ENCODE measurements around the gene INSYN2B. TPM values are rescaled to one million over a fixed set of nuclear protein-coding genes. Genes with fewer than 3 reads are reported as not detected.

INSYN2B gene
- total RNA-seq, 2 donors from 2014 or later: not detected

GRCh38 chr5:169989365-169989764 is 9.1 kb upstream of the INSYN2B start:
- intact Hi-C loops (cut with DNase I): no loop called here

DNA sequence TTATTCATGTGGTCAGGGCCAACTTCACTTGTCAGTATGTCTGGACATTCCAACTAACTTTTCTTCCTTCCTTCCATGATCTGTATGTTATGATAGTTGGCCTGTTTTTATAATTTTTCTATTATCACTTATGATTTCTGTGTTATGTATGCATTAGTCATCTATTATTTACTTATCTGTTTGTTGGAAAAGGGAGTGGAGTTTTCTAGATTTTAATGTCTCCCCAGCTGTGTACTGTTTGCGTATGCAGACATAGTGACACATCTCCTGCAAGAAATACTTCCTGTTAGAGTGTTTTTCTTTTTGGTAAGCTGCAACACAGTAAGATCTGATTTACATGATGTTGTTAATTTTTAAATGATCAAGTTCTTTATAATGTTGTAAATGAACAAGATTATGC is 8.7 kb upstream of the INSYN2B start:
- Histone ChIP-seq H3K4me3 (no peak overlapping the region), H3K4me1 (no peaks in the 10 kb centered on the region), H3K9ac (ENCODE audit: low read depth in 2 of 2, low read length in 2 of 2) (no peak overlapping the region), H3K27ac (no peak overlapping the region), H3K27me3 (no peaks in the 10 kb centered on the region), H3K36me3 (no peaks in the 10 kb centered on the region), H3K9me3 (no peaks in the 10 kb centered on the region)
- DNase-seq: no peak
- TF ChIP-seq, protein P1, sequence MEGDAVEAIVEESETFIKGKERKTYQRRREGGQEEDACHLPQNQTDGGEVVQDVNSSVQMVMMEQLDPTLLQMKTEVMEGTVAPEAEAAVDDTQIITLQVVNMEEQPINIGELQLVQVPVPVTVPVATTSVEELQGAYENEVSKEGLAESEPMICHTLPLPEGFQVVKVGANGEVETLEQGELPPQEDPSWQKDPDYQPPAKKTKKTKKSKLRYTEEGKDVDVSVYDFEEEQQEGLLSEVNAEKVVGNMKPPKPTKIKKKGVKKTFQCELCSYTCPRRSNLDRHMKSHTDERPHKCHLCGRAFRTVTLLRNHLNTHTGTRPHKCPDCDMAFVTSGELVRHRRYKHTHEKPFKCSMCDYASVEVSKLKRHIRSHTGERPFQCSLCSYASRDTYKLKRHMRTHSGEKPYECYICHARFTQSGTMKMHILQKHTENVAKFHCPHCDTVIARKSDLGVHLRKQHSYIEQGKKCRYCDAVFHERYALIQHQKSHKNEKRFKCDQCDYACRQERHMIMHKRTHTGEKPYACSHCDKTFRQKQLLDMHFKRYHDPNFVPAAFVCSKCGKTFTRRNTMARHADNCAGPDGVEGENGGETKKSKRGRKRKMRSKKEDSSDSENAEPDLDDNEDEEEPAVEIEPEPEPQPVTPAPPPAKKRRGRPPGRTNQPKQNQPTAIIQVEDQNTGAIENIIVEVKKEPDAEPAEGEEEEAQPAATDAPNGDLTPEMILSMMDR (IDR thresholded peaks at IDR 0.05): no peak
- intact Hi-C loops (cut with DNase I): no loop called here

More at GRCh38 chr5:169989365-169989764, 9.1 kb upstream of the INSYN2B start:
- TF ChIP-seq, protein P1 (IDR thresholded peaks at IDR 0.05): no peak
- no peaks in the 10 kb centered on the region for H3K27me3 ChIP-seq
- no peaks in the 10 kb centered on the region for H3K9me3 ChIP-seq
- no peaks in the 10 kb centered on the region for H3K4me1 ChIP-seq
- H3K4me3 ChIP-seq: no peak overlapping the region
- H3K27ac ChIP-seq: no peak overlapping the region
- no peak overlapping the region for H3K9ac ChIP-seq (ENCODE audit: low read depth in 2 of 2, low read length in 2 of 2)
- no peak for DNase-seq
- H3K36me3 ChIP-seq: no peaks in the 10 kb centered on the region

- TF ChIP-seq, protein P1 (IDR thresholded peaks at IDR 0.05): no peak
- Histone ChIP-seq H3K4me3 (no peak overlapping the region), H3K4me1 (no peaks in the 10 kb centered on the region), H3K9me3 (no peaks in the 10 kb centered on the region), H3K27ac (no peak overlapping the region), H3K27me3 (no peaks in the 10 kb centered on the region), H3K9ac (ENCODE audit: low read depth in 2 of 2, low read length in 2 of 2) (no peak overlapping the region), H3K36me3 (no peaks in the 10 kb centered on the region)
- intact Hi-C loops (cut with DNase I): no loop called here
- no peak for DNase-seq
Observed at GRCh38 chr5:169988206-169988605, 7.9 kb upstream of the INSYN2B start.

DNA sequence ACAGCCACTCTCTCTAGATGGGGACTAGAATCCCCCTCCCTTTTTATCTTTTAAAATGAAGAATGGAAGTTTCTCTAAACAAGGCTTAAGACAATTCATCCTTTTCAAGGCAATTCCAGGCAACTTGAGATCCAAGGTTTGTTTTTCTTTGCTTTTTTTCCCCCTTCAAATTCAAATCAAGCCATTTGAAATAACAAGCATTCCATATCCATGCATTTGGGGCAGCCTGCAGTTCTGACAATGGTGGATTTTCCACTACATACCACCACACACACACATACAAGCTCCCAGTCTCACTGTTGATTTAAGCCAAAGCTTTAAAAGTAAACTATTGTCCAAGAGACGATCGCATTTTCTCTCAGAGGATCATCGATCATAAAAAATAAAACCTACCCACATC is 424 bp downstream of the INSYN2B start:
- Histone ChIP-seq H3K9me3 (no peaks in the 10 kb centered on the region), H3K36me3 (no peaks in the 10 kb centered on the region), H3K4me1 (no peaks in the 10 kb centered on the region), H3K9ac (ENCODE audit: low read depth in 2 of 2, low read length in 2 of 2) (no peak overlapping the region), H3K27me3 (no peaks in the 10 kb centered on the region), H3K4me3 (no peak overlapping the region), H3K27ac (no peak overlapping the region)
- intact Hi-C loops (cut with DNase I): loop anchor here (5.0 kb wide), 1 partner anchor 283 kb away; no protein-coding TSS in a partner anchor
- no peak for DNase-seq
- TF ChIP-seq, protein P1 (IDR thresholded peaks at IDR 0.05): no peak

DNA sequence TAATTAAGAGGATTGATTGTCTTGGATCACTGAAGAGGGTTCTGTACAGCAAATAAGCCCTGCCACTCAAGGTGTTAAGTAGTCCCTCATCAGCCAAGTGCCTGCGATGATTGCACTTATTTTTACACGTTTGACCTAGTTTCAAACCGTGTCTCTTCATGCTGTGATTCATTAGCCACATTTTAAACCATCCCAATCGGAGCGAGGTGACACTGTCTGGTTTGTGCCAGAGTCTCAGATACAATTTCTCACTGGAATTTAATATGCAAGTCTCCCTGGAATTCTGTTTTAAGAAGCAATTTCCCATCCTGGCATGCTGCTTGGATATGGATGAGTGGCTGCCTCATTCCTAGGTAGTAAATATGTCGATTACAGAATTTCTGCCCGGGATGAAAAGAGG is 1.6 kb downstream of the INSYN2B start:
- intact Hi-C loops (cut with DNase I): no loop called here
- H3K9ac ChIP-seq (ENCODE audit: low read depth in 2 of 2, low read length in 2 of 2): no peak overlapping the region
- H3K9me3 ChIP-seq: no peaks in the 10 kb centered on the region
- no peaks in the 10 kb centered on the region for H3K27me3 ChIP-seq
- H3K4me1 ChIP-seq: no peaks in the 10 kb centered on the region
- no peaks in the 10 kb centered on the region for H3K36me3 ChIP-seq
- H3K27ac ChIP-seq: no peak overlapping the region
- no peak overlapping the region for H3K4me3 ChIP-seq
- no peak for DNase-seq
- TF ChIP-seq, protein P1 (IDR thresholded peaks at IDR 0.05): no peak
